GM19463 (cell line): ENCODE data around the gene GBA3.

Experiments
- ATAC-seq: cut with Tn5 transposase; IDR thresholded peaks from one replicate; pipeline ENCODE4 v1.9.1; 2021; ENCODE audit warnings: mild to moderate bottlenecking, moderate library complexity; ENCODE audit not compliant: unreplicated experiment

The GBA3 gene

DNA sequence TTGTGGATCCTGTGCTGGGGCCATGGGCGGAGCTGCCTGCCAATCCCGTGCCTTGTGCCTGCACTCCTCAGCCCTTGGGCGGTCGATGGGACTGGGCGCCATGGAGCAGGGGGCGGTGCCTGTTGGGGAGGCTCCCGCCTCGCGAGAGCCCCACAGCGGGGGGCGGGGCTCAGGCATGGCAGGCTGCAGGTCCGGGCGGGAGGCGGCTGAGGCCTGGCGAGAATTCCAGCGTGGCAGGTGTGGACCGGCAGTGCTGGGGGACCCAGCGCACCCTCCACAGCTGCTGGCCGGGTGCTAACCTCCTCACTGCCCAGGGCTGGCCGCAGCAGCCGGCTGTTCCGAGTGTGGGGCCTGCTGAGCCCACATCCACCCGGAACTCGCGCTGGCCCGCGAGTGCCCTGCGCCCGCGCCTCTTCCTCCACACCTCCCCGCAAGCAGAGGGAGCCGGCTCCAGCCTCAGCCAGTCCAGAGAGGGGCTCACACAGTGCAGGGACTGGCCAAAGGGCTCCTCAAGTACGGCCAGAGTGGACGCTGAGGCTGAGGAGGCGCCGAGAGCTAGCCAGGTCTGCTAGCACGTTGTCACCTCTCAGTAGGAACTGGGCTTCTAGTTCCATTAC lies 85.9 kb downstream of the GBA3 start:
- no peak for ATAC-seq

DNA sequence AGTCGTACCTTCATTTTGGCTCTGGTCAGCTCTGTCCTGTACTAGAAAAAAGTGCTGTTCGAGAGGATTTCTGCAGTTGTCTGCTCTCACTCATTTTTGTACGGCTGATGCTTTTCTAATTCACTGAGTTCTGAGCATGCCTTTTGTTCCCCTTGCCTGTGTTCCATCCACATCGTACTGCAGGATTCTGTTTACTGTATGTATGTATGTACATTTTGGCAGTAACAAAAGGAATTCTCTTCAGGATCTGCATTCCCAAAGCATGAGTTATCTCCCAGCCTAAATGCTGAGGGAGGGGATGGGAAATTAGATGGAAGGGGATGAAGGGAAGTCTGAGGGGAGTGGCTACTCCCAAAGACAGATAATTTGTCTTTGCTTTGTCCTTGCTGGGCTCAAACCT lies 87.6 kb downstream of the GBA3 start:
- ATAC-seq, result no peak

DNA sequence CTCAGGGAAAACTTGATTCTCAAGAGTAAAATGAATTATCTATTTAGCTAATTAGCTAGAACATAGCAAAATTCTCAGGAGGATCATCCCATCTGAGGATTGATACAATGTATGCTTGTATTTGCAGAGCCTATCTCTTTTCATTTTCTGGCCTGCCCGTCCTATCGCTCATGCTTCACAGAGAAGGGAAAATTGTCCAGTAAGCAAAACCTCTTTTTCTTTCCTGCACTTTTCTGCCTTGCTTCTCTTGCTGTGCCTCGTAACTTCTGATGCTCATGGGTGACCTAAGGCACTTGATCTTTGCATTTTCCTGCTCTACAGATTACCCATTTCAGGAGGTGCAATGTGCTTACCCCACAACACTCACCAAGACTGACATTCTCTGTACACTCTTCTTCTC lies 88.1 kb downstream of the GBA3 start:
- ATAC-seq, result no peak

DNA sequence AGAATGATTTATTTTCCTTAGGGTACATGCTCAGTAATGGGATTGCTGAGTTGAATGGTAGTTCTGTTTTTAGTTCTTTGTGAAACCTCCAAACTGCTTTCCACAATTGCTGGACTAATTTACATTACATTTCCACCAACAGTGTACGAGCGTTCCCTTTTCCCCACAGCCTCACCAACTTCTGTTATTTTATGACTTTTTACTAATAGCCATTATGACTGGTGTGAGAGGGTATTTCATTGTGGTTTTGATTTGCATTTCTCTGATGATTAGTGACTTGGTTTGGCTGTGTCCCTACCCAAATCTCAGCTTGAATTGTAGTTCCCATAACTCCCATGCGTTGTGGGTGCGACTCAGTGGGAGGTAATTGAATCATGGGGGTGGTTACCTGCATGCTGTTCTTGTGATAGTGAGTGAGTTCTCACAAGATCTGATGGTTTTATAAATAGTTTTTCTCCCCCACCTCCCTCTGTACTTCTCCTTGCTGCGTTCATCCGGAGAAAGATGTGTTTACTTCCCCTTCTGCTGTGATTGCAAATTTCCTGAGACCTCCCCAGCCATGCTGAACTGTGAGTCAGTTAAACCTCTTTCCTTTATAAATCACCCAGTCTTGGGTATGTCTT lies 95.1 kb downstream of the GBA3 start:
- peak; percentile 44 for ATAC-seq

DNA sequence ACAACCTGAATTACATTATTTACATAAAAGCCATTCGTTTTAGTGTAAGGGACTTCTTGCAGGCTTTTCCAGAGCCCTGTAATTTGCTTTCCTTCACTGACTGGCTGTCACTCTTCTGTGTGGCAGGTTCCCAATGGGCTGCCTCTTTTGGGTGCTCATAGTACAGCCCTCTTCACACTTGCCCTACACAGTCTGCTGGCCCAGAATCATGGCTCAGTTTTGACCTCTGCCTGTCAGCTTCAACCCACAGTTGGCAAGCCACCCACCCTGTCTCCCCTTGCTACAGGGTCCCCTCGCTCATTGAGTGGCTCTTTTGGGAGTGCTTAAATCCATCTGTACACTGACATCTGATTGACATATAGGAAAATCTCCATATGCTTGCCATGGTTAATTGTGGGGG lies 97.9 kb downstream of the GBA3 start:
- no peak for ATAC-seq

DNA sequence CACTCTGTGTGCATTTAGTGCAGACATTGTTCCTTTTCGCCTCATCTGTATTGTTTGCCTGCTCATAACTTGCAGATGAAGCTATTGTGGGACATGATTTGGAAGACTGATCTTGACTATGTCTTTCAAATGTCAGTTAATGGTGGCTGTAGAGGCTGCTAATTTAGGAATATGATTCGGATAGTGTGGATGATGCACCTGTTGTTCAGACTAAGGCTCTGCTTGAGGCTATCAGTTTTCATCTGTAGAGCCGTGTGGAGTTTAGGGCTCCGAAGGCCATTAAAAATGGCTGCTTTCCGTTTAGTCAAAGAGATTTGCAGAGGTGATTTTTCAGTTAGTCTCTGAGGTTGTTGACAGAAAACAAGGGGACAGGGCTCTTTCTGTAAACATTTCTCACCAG lies 102.0 kb downstream of the GBA3 start:
- ATAC-seq, result no peak

DNA sequence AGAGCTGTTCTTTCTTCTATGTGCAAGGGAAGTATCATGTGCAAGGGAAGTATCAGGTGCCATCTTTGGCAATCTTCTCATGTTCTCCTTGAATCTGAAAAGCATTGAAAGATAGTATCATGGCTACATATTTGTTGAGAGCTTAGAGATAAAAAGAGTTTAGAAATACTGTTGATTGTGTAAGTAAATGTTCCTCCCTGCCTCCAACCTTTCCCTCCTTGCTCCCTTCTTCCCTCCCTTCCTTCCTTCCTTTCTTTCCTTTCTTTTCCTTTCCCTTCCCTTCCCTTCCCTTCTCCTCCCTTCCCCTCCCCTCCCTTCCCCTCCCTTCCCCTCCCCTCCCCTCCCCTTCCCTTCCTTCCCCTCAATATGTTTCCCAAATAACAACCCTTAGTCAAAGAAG lies 108.7 kb downstream of the GBA3 start:
- ATAC-seq, result no peak

DNA sequence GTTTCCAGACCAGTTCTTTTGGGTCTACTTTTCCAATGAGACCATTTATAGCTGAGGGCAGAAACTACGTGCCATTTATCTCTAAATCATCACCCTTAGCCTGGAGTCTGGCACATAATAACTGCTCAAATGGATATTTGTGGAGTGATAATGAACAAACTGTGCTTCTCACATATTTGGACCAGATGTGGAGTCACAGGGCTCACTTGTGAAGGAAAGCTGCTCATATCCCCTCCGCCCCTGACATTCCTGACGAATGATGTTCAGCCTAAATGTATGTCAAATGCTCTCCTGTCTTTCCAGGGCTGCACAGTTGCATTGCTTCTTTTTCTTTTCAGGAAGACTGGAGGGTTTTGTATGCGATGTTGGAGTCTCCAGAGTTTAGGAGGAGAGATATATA lies 110.1 kb downstream of the GBA3 start:
- ATAC-seq, result no peak

DNA sequence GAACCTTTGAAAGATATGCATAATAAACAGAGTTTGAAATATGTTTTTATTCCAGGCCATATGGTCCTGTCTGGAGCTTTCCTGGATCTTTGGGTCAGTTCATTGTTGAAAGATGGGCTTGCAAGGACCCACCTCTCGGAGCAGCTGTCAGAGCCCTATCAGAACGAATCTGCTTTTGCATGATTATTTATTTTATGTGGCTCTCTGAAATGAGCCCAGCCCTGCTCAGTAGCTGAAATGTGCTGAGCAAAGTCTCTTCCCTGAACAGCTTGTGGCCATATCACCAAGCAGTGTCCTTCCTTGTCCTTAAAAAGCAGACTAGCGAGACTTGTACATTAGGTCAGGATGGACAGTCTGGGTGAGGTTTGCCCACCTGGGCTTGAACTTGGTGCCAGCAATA lies 110.8 kb downstream of the GBA3 start:
- no peak for ATAC-seq

DNA sequence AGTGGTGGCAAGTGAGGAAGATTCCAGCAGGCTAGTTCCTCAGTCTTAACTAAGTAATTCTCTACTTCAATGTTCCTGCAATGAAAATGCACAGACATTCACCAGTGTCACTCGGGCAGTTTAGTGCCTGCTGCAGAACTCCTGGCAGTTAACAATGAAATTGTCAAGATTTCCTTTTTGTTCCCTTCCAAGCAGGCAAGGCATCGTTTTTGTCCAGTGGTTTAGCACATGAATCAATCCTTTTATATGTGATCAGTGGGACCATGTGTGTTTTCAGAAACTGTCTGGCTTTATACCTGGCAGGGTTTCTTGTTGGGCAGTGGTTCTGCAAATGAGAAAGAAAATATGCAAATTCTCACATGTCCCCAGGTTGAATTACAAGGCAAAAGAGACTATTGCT lies 122.2 kb downstream of the GBA3 start:
- ATAC-seq, result no peak

DNA sequence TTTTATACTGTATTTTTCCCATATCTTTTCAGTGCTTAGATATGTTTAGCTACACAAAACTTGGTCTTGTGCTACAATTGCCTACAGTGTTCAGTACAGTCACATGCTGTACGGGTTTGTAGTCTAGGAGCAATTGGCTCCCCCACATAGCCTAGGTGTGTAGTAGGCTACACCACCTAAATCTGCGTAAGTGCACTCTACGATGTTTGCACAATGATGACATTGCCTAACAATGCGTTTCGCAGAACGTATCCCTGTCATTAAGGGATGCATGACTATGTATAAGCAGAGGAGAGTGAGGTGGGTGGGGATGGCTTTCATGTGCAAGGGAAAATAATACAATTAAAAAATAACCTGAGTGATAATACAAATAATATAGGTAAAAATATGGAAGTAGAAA lies 131.4 kb downstream of the GBA3 start:
- ATAC-seq, result no peak

DNA sequence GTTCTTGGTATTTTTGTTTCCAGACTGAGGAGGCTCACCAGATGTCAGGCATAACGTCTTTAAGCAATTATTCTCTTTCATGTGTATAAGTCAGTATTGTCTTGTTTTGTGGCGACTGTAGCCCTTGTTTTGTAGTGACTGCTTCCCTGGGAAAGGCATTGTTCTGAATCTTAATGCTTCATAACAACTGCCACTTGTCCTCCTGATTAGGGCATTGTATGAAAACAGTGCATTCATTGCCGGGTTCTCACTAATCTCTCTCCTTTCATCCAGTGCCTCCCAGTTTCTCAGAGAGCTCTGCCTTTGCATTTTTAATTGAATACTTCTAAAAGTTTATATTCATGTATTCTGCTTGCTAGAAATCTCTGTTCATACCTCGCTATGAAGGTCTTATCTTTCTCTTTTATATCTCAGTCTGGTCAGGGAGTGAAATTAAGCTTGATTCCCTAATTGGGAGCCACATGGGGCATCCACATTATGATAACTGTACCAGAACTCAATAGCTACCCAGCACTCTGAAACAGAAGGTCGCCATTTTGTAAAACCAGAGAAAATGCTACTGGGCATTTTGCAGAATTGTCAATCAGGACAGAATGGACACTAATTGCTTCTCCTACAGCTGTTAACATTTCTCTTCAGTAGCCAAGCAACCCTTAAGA lies 149.8 kb downstream of the GBA3 start:
- ATAC-seq, result no peak

DNA sequence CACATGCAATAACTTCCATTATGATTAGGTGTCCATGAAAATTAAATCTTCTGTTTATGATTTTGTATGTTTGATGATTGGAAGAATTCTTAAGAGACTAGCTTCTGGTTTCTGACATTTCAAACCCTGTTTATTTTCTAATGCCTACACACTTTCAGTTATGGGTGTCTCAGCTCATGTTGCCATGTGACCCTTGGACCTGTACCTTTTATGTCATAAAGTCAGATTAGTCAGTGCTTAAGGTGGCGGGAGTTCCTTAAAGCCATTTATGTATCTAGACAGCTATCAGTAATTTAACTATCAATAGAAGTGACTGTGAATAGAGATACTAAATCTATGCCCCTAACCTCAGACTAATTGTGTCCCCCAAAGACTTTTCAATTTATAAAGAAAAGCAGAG lies 155.6 kb downstream of the GBA3 start:
- ATAC-seq, result peak; percentile 37

DNA sequence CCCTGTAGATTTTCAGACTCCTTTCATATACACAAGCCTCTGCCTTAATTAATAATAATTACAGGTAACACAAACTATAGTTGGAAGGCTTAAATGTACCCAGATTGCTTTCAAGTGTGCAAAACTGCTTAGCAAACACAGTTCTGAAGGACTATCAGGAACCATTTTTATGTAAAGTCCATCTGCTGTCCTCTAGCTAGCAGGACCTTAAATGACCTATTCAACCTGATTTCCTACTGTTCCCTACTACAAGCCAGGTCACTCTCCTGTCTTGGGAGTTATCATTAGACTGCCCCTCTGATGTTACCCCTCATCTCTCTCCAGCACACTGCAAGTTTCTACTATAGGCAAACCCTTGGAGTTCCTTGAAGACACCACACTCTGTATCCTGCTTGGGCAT lies 157.3 kb downstream of the GBA3 start:
- ATAC-seq, result peak; percentile 5

DNA sequence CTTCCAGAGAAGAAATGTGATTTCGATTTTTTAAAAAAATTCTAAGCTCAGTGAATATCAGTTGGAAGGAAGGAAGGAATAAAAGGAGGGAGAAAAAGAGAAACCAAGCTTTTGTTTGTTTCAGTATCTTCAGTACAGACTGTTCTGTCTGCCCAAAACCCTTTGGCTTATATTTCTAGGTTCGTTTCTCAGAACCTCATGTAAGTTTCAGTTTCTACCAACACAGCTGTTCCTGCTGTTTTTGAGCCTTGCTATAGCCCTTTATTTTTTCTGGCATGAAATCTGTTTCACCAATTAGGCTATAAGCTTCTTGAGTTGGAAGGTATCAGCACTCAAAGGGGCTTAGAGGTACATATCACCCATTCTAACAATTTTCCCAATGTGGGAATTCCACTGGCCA lies 157.9 kb downstream of the GBA3 start:
- ATAC-seq, result peak; percentile 96

DNA sequence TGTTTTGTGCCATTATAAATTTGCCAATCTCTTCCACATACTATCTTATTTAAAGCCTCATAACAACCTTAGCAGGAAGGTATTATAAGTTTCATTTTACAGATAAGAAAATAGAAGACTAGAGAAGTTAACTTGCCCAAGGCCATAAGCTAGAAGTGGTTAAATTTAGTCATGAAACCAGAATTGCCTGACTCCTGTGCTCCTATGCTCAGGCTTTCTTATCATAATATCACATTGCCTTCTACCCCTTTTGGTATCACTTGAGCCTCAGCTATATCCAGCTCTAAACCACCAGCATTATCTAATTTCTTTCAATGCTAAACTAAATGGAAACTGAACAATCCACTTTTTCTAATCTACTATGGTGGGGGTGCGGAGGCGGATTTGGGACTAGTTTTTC lies 164.7 kb downstream of the GBA3 start:
- ATAC-seq, result no peak

DNA sequence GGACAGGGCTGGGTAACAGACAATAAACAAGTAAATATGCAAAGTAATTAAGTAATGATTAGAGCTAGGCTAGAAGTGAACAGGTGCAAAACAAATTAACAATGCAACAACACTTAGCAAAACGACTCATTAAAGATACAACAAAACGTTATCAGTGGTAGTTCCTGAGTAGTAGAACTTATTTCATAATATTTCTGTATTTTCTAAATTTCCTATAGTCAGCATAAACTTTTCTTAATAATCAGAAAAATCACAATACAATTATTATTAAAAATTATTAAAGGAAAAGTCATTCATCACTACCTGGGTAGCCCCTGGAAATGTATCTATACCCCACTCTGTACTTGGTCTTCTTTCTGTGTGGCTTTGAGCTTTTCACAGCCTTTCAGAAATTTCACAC lies 166.6 kb downstream of the GBA3 start:
- ATAC-seq, result no peak
